ENCODE data around the gene FAM53B.
A peak's percentile ranks its signal among the peaks of the same experiment; 100 is the strongest.

The FAM53B gene

DNA sequence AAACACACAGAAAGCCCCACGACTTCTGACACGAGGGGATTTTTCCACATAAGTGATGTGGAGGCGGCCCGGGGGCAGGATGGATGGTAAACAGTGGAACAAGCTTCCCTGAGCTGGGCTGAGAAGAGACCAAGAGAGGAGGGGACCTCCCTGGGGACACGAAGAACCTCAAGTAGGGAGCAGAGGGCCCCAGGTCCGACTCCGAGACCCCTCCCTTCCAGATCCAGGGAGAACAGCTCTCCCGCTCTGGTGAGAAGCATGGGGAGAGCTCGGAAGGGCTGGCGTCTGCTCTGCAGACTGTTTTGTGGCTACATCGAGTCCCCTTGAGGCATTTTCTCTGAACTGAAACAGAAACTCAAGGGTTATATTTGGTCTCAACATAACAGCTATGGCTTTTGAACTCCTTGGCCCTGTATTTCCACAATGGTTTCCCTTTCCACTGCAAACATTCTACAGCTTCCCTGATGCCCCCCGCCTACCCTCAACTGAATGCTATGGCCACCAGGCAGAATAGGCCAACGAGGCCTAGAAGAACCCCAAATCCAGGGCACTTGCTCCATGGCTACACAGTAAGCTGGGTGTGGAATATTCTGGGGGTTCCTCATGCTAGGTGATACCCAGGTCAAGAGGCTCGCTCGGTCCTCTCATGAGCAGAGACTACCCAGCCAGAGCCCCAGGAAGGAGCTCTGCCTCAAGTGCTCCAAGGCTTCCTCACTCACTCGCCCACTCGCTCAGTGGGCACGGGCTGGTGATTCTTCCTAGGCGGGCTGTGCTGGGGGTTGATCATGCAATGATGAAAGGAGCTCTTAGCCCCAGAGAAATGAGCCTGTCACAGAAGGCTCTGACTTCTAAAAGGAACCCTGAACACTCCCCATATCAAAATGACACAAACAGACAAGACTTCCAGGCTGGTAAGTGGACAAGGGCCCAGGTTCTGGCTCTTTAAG, 47.5 kb downstream of the FAM53B start:
- DNase-seq = no peak

- no peak for DNase-seq
These were observed 48.9 kb downstream of the FAM53B start for GRCh38 chr10:124695259-124695658.

DNA sequence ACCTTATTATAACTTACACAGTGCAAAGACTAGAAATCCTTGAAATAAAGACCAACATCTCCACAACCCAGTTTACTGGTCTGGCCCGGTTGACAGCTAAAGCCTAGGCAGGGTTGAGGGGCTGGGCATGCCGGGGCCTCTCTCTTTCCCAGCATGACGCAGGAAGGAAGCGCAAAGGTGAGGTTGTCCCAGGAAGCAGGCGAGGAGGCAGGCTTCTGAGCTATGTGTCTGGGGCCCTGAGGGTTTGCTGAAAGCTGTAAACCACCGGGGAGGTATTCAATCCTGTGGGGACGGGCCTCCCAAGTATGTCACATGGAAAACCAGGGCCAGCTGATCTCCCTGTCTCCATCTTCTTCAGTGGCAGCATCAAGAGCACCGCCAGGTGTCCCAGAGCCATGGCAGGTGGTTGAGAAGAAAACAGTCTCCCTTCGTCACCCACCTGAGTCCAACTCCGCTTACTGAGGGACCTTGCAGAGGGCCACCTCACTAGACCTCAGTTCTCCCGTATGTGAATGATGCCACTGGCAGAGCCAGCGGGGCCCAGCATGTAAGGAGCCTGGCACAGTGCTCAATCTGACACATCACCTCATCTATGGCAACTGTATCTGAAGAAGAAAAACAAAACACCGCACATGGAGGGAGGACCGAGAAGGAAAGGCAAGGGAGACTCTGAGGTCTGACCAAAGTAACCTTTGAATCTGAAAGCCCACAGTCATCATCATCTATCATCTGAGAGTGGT, 49.5 kb downstream of the FAM53B start:
- no peak for DNase-seq

- DNase-seq = no peak
These were observed 50.3 kb downstream of the FAM53B start for GRCh38 chr10:124693801-124694416.

- DNase-seq = peak; percentile 63
These were observed 50.8 kb downstream of the FAM53B start for GRCh38 chr10:124693396-124693795.

GRCh38 chr10:124692100-124692446, 52.1 kb downstream of the FAM53B start:
- no peak for DNase-seq

GRCh38 chr10:124691421-124692099, 52.6 kb downstream of the FAM53B start:
- no peak for DNase-seq

DNA sequence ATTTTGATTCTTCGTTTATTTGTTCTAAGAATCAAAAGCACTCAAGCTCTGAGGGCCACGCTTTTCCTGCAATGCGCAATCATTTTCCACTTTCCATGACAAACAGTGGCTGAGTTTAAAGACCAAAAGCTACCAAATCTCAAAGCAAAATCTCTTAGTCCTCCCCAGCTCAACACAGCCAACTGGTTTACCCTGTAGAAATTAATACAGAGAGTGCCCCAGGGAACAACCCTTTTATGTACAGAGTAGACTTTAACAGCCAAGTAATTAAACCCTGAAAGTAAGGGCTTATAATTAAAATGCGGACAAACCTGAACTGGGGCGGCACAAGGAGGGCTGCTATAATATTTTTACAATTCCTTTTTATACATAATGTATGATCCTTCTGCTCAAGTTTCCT, 53.2 kb downstream of the FAM53B start:
- peak; percentile 16 for DNase-seq

DNA sequence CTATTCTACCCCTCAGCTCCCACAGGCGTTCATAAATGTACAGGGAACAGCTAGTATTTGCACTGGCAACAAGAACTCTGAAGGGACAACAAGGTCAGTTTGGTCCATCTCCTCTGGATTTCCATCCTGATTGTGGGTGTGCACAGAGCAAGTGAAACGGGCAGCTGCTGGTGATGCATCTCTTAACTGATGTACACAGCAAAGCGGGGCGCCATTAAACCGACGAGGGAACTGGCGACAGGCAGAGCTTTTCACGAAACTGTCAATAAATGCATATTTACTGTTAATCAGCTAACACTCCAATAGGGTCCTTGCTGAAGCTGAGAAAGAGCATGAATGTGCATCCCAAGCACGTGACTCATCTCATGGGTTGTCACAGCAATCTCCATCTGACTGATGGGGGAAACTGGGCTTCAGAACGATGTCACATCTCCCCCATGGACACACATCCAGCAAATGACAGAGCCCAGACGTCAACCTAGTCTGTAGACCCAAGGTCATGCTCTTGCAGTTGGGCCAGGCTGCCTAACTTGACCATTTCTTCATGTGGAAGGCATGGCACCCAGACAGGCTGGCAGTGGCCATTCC, 54.2 kb downstream of the FAM53B start:
- DNase-seq = no peak

- no peak for DNase-seq
These were observed 55.1 kb downstream of the FAM53B start for GRCh38 chr10:124688889-124689670.

DNA sequence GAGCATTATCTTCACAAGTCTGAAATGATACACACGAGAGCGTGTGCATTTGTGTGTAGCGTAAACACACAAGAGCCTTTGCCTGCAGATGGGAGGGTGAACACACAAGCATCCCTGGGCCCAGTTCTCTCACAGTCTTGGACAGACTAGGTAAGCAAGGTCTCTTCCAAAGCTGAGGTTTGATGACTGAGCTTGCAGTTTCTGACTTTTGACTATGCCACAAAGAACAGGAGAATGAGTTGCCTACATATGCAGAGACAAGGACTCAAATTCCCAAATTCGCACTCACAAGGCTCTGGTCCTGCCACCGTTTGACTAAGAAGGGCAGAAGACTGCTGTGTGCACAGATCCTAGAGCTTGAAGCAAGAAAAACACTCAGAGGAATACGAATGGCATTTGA, 55.8 kb downstream of the FAM53B start:
- DNase-seq = no peak

- no peak for DNase-seq
These were observed 57.3 kb downstream of the FAM53B start for GRCh38 chr10:124686707-124687376.

GRCh38 chr10:124685261-124685660, 58.9 kb downstream of the FAM53B start:
- no peak for DNase-seq

GRCh38 chr10:124683814-124684213, 60.4 kb downstream of the FAM53B start:
- peak; percentile 36 for DNase-seq

DNA sequence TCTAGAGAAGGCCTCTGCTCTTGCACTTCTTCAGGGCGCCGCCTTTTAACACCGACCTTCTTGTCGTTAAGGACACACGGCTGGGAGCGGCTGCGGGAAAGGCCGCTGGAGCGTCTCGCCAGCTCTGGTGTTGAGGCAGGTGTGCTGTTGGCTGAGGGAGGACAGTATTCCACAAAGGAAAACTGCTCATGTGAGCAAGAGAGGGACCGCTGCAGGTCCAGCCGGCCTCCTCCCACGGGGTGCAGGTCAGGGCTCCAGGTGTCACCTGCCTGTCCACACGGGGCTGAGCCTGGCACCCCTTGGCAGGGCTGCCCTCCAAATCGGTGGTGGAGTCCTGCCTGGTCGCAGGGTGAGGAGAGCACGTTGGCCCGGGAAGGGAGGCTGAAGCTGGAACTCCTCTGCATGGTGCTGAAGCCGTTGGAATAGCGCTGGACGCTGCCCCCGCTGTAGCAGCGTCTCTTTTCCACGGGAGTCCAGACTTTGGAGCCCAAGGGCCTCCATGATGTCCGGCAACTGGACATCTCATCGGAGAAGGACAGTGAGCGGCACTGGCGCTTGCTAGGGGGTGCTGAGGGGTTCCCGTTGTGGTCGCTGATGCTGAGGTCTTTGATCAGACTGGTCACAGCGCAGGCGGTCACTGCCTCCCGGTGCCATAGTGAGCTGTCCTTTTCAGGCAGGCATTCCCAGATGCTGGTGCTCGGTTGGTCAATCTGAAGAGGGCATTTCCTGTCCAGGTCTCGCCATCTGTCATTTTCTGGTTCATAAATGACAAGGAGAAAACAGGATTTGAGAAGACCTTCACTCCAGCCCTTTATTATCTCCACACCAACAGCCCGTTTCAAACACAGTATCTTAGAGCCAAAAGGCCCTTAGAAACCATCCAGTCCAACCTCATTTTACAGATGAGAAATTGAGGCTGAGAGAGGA, 62.3 kb downstream of the FAM53B start:
- DNase-seq = no peak

- DNase-seq = no peak
These were observed 63.1 kb downstream of the FAM53B start for GRCh38 chr10:124681091-124681490.

GRCh38 chr10:124680675-124681074, 63.5 kb downstream of the FAM53B start:
- DNase-seq = no peak

GRCh38 chr10:124679401-124679800, 64.8 kb downstream of the FAM53B start:
- no peak for DNase-seq

DNA sequence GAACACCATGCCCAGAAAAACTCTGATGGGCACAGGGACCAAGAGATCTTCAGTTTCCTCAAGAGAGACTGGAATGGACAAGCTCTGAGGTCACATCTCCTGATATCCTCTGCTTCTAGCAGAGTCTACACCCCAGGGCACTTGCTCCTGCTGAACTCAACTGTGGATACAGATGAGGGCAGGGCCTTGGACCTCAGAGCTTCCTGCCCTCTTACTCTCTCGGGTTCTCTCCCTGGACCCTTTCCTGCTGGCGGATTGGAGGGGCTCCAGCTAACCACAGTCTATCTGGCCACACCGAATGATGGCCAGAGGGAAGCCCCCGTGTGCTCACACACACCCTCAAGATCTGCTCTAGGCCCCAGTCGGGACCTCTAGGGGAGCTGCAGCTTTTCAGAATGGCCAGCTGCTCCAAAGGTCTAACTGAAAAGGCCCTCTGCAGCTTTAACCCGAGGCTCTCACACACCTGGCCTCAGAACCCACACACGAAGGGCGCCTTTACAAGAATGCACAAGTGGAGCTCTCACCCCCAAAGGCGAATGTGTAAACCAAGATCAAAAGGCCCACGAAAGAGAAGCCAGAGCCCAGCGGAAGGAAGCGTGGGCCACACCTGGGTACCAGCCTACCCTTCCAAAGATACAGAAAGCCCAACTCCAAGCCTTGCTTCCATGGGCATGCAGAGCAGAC, 65.5 kb downstream of the FAM53B start:
- DNase-seq = no peak

Data from DMS153 (cell line).